ENCODE results near the gene FAF2.

GRCh38 chr5:176454724-176455394 is 6.7 kb downstream of the FAF2 start:
- TF ChIP-seq CTCF (IDR thresholded peaks at IDR 0.05) (no peak), ZFX (IDR thresholded peaks at IDR 0.05; ENCODE audit: borderline replicate concordance) (no peak)

Data from 22Rv1 (cell line).